Gastroesophageal sphincter (tissue), 3 donors: ENCODE data around the gene FPR1.

Experiments used
- CTCF ChIP-seq, 4 experiments: fragments of 200-600 bp in 2 of 4; fragments of 450-650 bp in 2 of 4; sonication (generic) in 1 of 4; IDR thresholded peaks; one replicate each; pipeline ENCODE4 v1.5.1; 2017 to 2019; ENCODE audit warnings: antibody characterized with exemption in 4 of 4, mild to moderate bottlenecking in 2 of 4, moderate library complexity in 2 of 4
- POLR2A ChIP-seq, 2 donors: fragments of 450-650 bp; IDR thresholded peaks; one replicate each; pipeline ENCODE4 v1.6.1; 2017; ENCODE audit warnings: antibody characterized with exemption in 2 of 2, mild to moderate bottlenecking in 2 of 2, moderate library complexity in 1 of 2

DNA sequence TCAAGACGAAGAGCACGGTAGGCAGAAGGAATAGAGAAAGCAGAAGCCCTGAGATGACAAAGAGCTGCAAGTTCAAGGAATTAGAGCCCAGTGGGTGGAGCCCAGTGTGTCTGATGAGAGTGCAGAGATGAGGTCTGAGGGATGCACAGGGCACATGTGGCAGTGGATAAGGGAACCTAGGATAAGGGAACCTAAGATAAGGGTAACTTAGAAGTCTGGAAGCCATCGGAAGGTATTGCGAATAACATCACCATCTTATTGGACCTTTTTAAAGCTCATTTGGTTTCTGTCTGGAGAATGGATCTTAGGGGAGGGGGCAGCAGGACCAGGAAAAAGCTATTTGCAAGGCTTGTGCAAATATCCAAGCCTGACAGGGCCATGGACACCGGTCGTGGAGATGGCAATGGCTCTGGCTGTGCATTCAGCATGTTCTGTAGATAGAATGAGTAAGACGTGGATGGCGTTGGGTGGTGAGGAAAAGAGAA, 44.6 kb upstream of the FPR1 start:
- TF ChIP-seq CTCF (IDR thresholded peaks at IDR 0.05) (no peak), POLR2A (IDR thresholded peaks at IDR 0.05) (no peak)
